Fibroblast of mammary gland (primary cell): ENCODE data around the gene TEAD2.

Experiments
- DNase-seq: peaks from one replicate; pipeline ENCODE4 v3.0.0-alpha.2; 2010; ENCODE audit warnings: low read depth
- H3K4me3 ChIP-seq: 2 replicates; pipeline ENCODE4 v1.5.1; 2011; ENCODE audit warnings: low read depth, mild to moderate bottlenecking, low read length, moderate library complexity; ENCODE audit not compliant: control insufficient read depth
- TF ChIP-seq, protein P1 (sequence below): conservative IDR thresholded peaks from 2 replicates; pipeline ENCODE4 v1.5.1; 2011; ENCODE audit warnings: low read depth, low read length, inconsistent platforms; ENCODE audit not compliant: control insufficient read depth, insufficient read depth

Gene TEAD2

DNA sequence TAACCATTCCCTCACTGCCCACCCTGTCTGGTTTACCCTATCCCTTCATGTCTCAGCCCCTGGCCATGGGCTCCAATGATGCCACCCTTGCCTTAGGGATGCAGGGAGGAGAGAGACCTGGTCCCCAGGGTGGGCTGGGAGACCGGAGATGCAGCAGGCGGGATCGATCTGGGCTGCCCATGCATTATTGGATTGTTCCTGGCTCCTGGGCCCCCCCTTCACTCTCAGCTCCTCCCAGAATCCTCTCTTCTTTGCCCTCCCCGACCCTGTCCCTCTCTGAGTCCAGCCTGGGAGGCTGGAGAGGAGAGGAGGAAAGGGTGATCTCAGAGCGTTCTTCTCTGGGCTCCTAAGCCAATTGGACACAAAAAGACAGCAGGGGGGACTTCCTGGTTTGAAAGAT lies 31.7 kb upstream of the TEAD2 start:
- DNase-seq = no peak
- TF ChIP-seq, protein P1, sequence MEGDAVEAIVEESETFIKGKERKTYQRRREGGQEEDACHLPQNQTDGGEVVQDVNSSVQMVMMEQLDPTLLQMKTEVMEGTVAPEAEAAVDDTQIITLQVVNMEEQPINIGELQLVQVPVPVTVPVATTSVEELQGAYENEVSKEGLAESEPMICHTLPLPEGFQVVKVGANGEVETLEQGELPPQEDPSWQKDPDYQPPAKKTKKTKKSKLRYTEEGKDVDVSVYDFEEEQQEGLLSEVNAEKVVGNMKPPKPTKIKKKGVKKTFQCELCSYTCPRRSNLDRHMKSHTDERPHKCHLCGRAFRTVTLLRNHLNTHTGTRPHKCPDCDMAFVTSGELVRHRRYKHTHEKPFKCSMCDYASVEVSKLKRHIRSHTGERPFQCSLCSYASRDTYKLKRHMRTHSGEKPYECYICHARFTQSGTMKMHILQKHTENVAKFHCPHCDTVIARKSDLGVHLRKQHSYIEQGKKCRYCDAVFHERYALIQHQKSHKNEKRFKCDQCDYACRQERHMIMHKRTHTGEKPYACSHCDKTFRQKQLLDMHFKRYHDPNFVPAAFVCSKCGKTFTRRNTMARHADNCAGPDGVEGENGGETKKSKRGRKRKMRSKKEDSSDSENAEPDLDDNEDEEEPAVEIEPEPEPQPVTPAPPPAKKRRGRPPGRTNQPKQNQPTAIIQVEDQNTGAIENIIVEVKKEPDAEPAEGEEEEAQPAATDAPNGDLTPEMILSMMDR = no peak

DNA sequence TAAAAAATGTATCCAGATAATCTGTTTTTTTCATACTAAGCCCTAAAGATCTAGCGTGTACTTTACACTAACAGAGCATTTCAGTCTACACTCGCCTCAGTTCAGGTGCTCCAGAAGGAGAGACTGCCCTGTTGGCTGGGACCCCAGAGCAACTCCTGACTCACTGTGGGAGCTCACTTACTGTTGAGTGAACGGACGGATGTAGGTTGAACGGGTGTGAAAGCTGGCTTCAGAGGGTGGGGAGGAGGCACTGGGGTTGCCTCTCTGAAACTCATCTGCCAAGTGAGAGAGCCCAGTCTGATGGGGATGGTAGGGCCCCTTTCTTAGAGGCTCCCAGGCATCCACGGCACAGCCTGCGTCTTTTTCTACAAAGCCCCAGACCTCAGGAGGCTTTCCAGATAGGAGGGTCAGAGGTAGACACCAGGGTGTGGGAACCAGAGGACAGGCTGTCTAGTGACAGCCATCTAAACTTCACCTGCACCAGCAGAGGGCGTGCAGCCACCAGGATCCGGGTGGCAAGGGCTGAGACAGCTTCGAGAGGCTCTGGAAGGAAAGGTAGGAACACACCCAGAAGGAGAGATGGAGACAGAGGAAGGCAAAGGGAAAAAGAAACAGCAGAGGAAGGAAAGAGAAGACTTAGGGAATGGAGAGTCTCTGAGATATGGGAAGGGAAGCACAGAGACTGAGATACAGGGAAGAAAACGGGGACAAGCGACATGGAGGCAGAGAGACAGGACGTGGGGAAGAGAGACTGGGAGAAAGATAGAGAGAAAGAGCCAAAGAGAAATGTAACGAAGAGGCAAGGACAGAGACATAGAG lies 29.6 kb upstream of the TEAD2 start:
- TF ChIP-seq, protein P1 = peak; percentile 82
- peak; percentile 63 for DNase-seq
- H3K4me3 ChIP-seq = no peak overlapping the region

More for the DNA sequence above, 31.7 kb upstream of the TEAD2 start:
- H3K4me3 ChIP-seq = no peak overlapping the region

DNA sequence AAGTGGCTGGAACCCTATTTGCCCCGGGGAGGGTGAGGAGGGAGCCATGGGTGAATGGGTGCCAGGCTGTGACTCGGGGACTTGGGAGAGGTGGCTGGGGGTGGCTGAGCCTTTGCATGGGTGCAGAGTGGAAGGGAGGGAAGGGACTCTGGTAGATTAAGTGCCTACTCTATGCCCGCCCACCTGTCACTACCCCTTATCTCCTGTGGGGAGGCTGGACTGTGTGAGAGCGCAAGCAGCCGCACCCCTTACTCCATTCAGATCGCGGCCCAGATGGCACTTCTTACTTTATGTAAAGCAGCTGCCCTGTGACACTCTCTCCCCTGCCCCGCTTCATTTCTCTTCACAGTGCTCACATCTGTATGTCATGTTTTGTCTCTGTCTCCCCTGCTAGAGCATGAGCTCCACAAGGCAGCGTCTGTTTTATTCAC lies 28.7 kb upstream of the TEAD2 start:
- DNase-seq = no peak
- H3K4me3 ChIP-seq = no peak overlapping the region
- TF ChIP-seq, protein P1 = no peak

DNA sequence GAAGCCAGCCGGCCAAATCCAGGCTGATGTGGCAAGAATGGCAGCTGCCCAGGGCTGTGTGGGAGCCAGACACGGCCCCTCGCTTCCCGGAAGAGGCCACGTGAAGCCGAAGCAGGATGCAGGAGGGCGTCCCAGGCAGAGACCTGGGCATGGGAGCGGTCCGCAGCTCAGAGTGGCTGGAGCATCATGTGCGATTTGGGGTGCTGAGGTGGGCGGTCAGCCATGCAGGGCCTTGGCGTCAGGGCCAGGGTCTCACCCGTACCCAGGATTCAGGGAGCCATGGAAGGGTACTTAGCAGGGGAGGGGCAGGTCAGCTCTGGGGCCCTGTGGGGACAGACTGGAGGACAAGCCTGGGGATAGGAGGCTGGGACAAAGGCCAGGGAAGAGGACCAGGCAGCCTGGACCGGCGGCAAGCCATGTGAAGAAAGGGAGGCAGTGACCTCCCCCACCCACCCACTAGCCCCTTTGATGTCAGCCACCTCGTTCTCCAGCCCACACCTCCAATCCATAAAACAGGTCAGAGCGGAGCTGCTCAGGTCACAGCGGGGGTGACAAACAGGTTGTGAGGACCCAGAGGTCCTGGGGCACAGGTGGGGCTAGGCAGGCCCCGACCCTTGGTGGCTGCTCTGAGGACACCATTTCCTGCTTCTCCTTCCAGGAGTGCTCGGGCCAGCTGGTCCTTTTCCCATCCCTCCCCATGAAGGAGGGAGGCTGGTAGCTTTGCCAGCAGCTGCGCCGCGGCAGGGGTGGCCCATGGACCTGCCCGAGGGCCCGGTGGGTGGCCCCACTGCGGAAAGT lies 28.1 kb upstream of the TEAD2 start:
- DNase-seq = no peak
- H3K4me3 ChIP-seq = no peak overlapping the region
- TF ChIP-seq, protein P1 = no peak

DNA sequence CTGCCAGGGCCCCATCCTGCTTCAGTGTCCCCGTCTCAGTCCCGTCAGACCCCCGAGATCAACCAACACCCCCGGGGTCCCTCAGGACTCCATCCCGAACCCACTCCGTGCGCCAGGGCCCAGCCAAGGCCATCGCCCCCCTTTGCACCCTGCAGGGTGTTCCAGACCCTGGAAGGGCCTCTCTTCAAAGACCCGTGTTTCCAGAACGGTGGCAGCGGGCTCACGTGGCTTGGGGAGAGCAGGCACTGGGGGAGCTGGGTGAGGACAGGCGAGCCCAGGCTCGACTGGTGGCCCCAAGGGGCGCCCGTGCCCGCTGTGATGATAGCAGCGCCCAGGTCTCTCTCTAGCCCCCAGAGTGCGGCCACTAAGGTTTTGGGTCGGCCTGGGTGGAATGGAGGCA lies 27.2 kb upstream of the TEAD2 start:
- TF ChIP-seq, protein P1 = no peak
- H3K4me3 ChIP-seq = no peak overlapping the region
- no peak for DNase-seq

DNA sequence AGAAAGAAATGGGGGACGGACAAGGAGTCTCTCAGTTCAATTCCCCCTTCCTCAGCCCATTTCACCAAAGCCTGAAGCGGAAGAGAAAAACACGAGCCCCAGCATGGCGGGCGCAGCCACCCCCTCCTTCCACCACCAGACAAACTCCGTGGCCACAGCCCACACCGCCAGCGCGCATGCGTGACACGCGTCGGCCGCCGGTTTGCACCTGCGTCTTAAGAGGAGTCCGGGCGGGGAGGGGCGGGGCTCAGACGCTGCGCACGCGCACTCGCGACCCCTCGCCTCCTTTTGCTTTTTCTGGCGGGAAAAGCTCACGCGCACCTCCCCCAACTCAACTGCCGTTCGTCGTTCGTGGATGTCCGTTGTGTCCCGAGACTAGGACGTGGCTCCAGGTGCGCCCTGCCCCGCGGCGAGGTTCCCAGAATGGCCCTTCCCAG lies 25.7 kb upstream of the TEAD2 start, which contains the start of gene KASH5:
Gene KASH5, plus strand, starts transcription at position 314 of the 437 bp plus-strand sequence. CDS start 2,635 bp downstream, outside the sequence.
- peak; percentile 52 for DNase-seq
- no peak within 1 kb of the TSS for H3K4me3 ChIP-seq
- TF ChIP-seq, protein P1 = no peak
